Progenitor cell of endocrine pancreas (in vitro differentiated cells): ENCODE measurements around the gene GABRR1. TPM values are rescaled to one million over a fixed set of nuclear protein-coding genes. Genes with fewer than 3 reads are reported as not detected.

ENCODE experiments used
- DNase-seq: peaks from one replicate; pipeline ENCODE4 v3.0.0; 2021; ENCODE audit warnings: low spot score; ENCODE audit not compliant: unreplicated experiment
- H3K27ac Mint-ChIP-seq: 2 replicates; pipeline ENCODE4 v1.8.0; 2021; ENCODE audit warnings: mild to moderate bottlenecking, moderate library complexity, mixed read lengths
- H3K27me3 Mint-ChIP-seq: 2 replicates; pipeline ENCODE4 v1.8.0; 2021; ENCODE audit warnings: mixed read lengths
- H3K36me3 Mint-ChIP-seq: 2 replicates; pipeline ENCODE4 v1.8.0; 2022; ENCODE audit warnings: mixed read lengths; ENCODE audit not compliant: insufficient read depth
- H3K4me1 Mint-ChIP-seq: 2 replicates; pipeline ENCODE4 v1.8.0; 2021; ENCODE audit warnings: low read depth, mixed read lengths
- H3K4me3 Mint-ChIP-seq: 2 replicates; pipeline ENCODE4 v1.8.0; 2021; ENCODE audit warnings: low read depth, mild to moderate bottlenecking, moderate library complexity, mixed read lengths
- H3K9me3 Mint-ChIP-seq: 2 replicates; pipeline ENCODE4 v1.8.0; 2021; ENCODE audit warnings: low read depth, mixed read lengths
- total RNA-seq: library from RNA; stranded (reverse); gene quantifications from 2 replicates; pipeline ENCODE4 v1.2.1, GENCODE V29; 2021
- TF ChIP-seq, protein P1 (sequence below): fragments of 200-600 bp; sonication (generic); IDR thresholded peaks from one replicate; pipeline ENCODE4 v1.5.0; 2021; ENCODE audit warnings: antibody characterized with exemption, mild to moderate bottlenecking; ENCODE audit not compliant: unreplicated experiment

The GABRR1 gene
- total RNA-seq, 1 donor from 2014 or later = not detected

DNA sequence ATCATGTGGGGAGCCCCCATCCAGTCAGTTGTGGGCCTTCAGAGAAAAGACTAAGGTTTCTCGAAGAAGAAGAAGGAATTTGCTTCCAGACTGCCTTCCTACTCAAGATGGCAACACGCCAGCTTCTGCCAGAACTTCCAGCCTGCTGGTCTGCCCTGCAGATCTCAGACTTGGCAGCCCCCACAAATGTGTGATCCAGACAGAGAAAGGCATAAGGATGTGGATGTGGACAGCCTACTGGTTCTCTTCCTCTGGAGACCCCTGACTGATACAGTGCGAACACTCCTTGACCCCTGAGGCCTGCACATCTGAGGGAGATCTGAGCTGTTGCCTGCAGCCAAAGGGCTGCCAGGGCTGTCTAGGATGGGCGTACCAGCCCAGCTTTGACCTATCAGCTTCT lies 8.6 kb downstream of the GABRR1 start:
- peaks cover 12% of the 10 kb centered on the region for H3K27me3 Mint-ChIP-seq
- TF ChIP-seq, protein P1, sequence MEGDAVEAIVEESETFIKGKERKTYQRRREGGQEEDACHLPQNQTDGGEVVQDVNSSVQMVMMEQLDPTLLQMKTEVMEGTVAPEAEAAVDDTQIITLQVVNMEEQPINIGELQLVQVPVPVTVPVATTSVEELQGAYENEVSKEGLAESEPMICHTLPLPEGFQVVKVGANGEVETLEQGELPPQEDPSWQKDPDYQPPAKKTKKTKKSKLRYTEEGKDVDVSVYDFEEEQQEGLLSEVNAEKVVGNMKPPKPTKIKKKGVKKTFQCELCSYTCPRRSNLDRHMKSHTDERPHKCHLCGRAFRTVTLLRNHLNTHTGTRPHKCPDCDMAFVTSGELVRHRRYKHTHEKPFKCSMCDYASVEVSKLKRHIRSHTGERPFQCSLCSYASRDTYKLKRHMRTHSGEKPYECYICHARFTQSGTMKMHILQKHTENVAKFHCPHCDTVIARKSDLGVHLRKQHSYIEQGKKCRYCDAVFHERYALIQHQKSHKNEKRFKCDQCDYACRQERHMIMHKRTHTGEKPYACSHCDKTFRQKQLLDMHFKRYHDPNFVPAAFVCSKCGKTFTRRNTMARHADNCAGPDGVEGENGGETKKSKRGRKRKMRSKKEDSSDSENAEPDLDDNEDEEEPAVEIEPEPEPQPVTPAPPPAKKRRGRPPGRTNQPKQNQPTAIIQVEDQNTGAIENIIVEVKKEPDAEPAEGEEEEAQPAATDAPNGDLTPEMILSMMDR = no peak
- no peak for DNase-seq
- H3K4me3 Mint-ChIP-seq = no peak overlapping the region
- no peaks in the 10 kb centered on the region for H3K36me3 Mint-ChIP-seq
- no peaks in the 10 kb centered on the region for H3K9me3 Mint-ChIP-seq
- H3K27ac Mint-ChIP-seq = no peak overlapping the region
- no peaks in the 10 kb centered on the region for H3K4me1 Mint-ChIP-seq

DNA sequence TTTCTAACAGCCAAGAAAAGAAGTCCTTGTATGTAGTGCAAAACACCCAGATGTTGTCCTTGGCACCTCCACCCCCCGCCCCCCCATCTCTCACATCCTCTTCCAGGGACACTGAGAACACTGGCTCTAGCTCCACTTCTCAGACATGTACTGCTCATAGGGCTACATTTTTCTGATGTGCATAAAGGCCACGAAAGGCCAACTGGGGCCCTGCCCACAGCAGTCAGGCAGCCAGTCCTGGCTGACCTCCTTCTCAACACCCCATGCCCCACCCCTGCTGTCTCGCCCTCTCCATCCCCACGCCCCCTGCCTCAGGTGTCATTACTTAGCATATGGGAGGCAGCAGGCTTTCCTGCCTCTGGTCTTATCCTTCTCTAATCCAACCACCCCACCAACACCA lies 11.3 kb downstream of the GABRR1 start:
- peaks cover 6% of the 10 kb centered on the region for H3K27me3 Mint-ChIP-seq
- H3K27ac Mint-ChIP-seq = no peak overlapping the region
- TF ChIP-seq, protein P1 = no peak
- no peaks in the 10 kb centered on the region for H3K4me1 Mint-ChIP-seq
- DNase-seq = no peak
- H3K4me3 Mint-ChIP-seq = no peak overlapping the region
- H3K36me3 Mint-ChIP-seq = no peaks in the 10 kb centered on the region
- no peaks in the 10 kb centered on the region for H3K9me3 Mint-ChIP-seq

DNA sequence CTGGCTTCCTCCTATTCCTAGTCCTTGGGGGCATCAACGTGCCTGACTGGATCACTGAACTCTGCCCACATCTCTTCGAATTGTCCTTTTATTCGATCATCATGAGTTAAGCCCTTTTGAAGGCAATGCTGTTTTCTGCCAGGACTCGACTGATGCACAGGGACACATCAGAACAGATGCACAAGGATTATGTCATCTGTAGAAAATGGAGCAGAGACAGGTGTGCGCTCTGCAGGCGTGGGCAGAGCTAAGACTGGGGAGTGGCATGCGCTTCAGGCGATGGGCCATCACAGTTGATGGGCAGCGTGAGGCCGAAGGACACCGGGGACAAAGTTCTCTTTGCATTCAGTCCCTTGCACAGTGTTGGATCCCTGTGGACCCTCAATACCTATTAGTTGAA lies 13.1 kb downstream of the GABRR1 start:
- TF ChIP-seq, protein P1 = no peak
- no peak for DNase-seq
- H3K36me3 Mint-ChIP-seq = no peaks in the 10 kb centered on the region

DNA sequence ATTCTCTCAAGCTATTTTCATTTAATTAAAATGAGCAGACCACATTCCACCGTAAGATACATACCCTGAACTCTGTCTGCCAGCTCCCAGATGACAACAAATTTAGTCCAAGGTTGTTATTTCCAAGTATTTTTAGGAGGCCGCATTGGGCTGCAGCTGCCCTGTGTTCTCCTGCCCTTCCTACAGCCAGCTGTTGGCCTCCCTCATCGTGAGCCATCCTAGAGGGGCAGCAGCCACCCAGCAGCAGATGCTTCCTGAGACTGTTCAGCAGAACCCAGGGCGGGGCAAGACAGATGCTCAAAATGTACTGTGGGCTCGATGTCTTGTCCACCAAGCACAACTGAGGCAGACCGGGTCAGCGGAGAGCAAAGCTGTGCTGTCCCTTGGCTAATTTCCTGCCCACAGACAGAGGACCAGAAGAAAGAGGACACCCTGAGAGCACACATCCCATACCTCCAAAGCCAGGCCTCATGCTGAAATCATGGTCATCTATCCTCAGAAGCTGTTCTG lies 16.4 kb downstream of the GABRR1 start:
- Mint-ChIP-seq H3K36me3 (no peaks in the 10 kb centered on the region), H3K27ac (no peak overlapping the region), H3K4me1 (no peaks in the 10 kb centered on the region), H3K27me3 (peaks cover 7% of the 10 kb centered on the region), H3K4me3 (no peak overlapping the region), H3K9me3 (peaks cover under 1% of the 10 kb centered on the region)
- TF ChIP-seq, protein P1 = no peak
- no peak for DNase-seq

More for the DNA sequence above, 13.1 kb downstream of the GABRR1 start:
- no peak overlapping the region for H3K27ac Mint-ChIP-seq
- no peaks in the 10 kb centered on the region for H3K9me3 Mint-ChIP-seq
- no peaks in the 10 kb centered on the region for H3K4me1 Mint-ChIP-seq
- no peak overlapping the region for H3K4me3 Mint-ChIP-seq
- peaks cover 5% of the 10 kb centered on the region for H3K27me3 Mint-ChIP-seq

DNA sequence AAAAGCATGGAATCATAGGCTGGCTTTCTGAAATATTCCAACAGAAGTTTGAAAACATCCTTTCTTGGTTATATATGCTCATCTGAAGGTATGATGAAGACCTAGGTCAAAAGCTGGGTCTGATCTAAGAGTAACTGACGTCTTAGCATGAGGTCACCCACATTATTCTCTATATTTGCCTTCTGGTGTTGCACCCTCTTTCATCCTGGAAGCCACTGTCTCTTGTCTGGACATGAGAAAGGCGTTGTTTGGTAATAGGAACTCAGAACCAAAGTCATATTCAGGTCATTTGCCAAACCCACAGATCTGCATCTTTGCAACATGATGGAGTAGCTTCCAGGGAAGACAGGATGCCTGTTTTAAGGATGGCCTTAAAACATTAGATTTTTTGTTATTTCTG lies 17.6 kb downstream of the GABRR1 start:
- Mint-ChIP-seq H3K4me3 (no peak overlapping the region), H3K4me1 (no peaks in the 10 kb centered on the region), H3K27me3 (peaks cover 7% of the 10 kb centered on the region), H3K9me3 (peaks cover 8% of the 10 kb centered on the region), H3K36me3 (peaks cover 4% of the 10 kb centered on the region), H3K27ac (no peak overlapping the region)
- no peak for DNase-seq
- TF ChIP-seq, protein P1 = no peak
